Central memory CD8-positive, alpha-beta T cell (primary cell): ENCODE results near the gene PITHD1.
A peak's percentile ranks its signal among the peaks of the same experiment; 100 is the strongest.
"Not testable (repeated sequence)": the region's sequence is repeated elsewhere in the genome, so short reads cannot be mapped to it uniquely, and the experiment has no call there.

Experiments
- ATAC-seq: fragments of 150-1000 bp; cut with Tn5 transposase; replicated peaks from 2 replicates; pipeline ENCODE4 v1.10.0; 2022; ENCODE audit warnings: mild to moderate bottlenecking, moderate FRiP score, moderate number of reproducible peaks; ENCODE audit not compliant: poor library complexity, severe bottlenecking; ENCODE audit errors: extremely low read depth
- DNase-seq, 2 donors: peaks; one replicate each; pipeline ENCODE4 v3.0.0; 2021; ENCODE audit warnings: low spot score in 2 of 2
- H3K27ac Mint-ChIP-seq: one replicate; pipeline ENCODE4 v1.8.0; 2022; ENCODE audit warnings: low read depth, mild to moderate bottlenecking, moderate library complexity, mixed read lengths
- H3K27me3 Mint-ChIP-seq: one replicate; pipeline ENCODE4 v1.8.0; 2022; ENCODE audit warnings: mixed read lengths
- H3K36me3 Mint-ChIP-seq: one replicate; pipeline ENCODE4 v1.8.0; 2022; ENCODE audit warnings: mild to moderate bottlenecking, moderate library complexity, mixed read lengths; ENCODE audit not compliant: insufficient read depth
- H3K4me1 Mint-ChIP-seq: one replicate; pipeline ENCODE4 v1.8.0; 2022; ENCODE audit warnings: mixed read lengths
- H3K4me3 Mint-ChIP-seq: one replicate; pipeline ENCODE4 v1.8.0; 2022; ENCODE audit warnings: mild to moderate bottlenecking, moderate library complexity, mixed read lengths
- H3K9me3 Mint-ChIP-seq: one replicate; pipeline ENCODE4 v1.8.0; 2022; ENCODE audit warnings: mixed read lengths

Gene PITHD1

DNA sequence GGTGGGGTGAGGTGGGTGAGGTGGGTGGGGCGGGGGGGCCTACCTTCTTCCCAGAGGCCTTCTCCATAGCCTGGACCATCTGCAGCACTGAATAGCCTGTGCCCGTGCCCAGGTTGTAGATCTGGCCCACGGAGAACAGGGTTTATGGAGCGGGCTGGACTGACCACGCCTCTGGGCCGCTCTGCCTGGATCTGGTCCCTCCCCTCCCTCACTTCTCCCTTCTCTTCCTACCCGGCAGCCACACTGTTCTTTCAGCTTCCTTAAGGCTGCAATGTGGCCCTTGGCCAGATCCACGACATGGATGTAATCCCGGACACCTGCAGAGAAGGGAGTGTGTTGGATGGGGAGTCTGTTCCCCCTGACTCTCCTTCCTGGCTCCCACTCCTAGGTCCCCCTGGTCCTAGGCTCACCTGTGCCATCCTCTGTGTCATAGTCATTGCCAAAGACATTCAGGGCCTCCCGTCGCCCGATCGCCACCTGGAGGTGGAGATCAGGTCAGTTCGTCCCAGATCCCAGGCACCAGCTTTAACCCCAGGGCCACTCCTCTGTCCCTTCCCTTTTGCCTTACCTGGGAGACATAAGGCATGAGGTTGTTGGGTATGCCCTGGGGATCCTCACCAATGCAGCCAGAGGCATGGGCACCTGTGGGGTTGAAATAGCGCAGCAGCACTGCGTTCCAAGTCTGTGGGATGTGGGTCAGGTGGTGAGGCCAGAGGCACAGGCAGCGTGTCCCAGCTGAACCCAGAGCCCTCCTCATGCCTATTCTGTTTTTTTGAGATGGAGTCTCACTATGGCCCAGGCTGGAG is 18.5 kb downstream of the PITHD1 start:
- Mint-ChIP-seq H3K4me1 (peaks cover 34% of the 10 kb centered on the region), H3K27ac (peak overlapping the region; percentile 46), H3K36me3 (peaks cover 16% of the 10 kb centered on the region), H3K4me3 (no peak overlapping the region), H3K27me3 (no peaks in the 10 kb centered on the region), H3K9me3 (no peaks in the 10 kb centered on the region)
- ATAC-seq (no peak), DNase-seq (no peak)

- peaks cover 13% of the 10 kb centered on the region for H3K36me3 Mint-ChIP-seq
These were observed 19.5 kb downstream of the PITHD1 start for GRCh38 chr1:23797478-23798448.

GRCh38 chr1:23798662-23799142 is 20.5 kb downstream of the PITHD1 start:
- Mint-ChIP-seq H3K4me1 (peaks cover 19% of the 10 kb centered on the region), H3K4me3 (no peak overlapping the region), H3K9me3 (no peaks in the 10 kb centered on the region), H3K36me3 (peaks cover 7% of the 10 kb centered on the region), H3K27ac (peak overlapping the region; percentile 41), H3K27me3 (no peaks in the 10 kb centered on the region)
- DNase-seq (no peak), ATAC-seq (no peak)

More at GRCh38 chr1:23797478-23798448, 19.5 kb downstream of the PITHD1 start:
- no peaks in the 10 kb centered on the region for H3K9me3 Mint-ChIP-seq
- DNase-seq (no peak), ATAC-seq (no peak)
- no peak overlapping the region for H3K27ac Mint-ChIP-seq
- H3K27me3 Mint-ChIP-seq = no peaks in the 10 kb centered on the region
- H3K4me3 Mint-ChIP-seq = no peak overlapping the region
- peaks cover 24% of the 10 kb centered on the region for H3K4me1 Mint-ChIP-seq

DNA sequence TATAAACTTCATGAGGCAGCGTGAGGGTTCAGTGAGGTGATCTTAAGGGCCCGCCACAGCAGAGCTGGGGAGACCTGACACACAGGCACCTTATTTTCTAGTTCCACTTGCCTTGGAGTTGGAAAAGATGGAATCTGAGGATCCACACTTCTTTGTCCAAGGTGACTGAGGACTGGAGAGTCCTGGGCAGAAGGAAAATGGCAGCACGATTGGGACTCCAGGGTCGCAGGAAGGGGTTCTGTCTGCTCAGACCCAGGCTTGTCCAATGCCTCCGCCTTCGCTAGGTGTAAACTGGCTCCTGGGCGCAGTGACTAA is 21.0 kb downstream of the PITHD1 start:
- ATAC-seq = no peak
- no peak for DNase-seq
- Mint-ChIP-seq H3K27ac (peak overlapping the region; percentile 1), H3K27me3 (no peaks in the 10 kb centered on the region), H3K4me1 (peaks cover 19% of the 10 kb centered on the region), H3K36me3 (peaks cover 7% of the 10 kb centered on the region), H3K4me3 (peak overlapping the region; percentile 84), H3K9me3 (no peaks in the 10 kb centered on the region)

DNA sequence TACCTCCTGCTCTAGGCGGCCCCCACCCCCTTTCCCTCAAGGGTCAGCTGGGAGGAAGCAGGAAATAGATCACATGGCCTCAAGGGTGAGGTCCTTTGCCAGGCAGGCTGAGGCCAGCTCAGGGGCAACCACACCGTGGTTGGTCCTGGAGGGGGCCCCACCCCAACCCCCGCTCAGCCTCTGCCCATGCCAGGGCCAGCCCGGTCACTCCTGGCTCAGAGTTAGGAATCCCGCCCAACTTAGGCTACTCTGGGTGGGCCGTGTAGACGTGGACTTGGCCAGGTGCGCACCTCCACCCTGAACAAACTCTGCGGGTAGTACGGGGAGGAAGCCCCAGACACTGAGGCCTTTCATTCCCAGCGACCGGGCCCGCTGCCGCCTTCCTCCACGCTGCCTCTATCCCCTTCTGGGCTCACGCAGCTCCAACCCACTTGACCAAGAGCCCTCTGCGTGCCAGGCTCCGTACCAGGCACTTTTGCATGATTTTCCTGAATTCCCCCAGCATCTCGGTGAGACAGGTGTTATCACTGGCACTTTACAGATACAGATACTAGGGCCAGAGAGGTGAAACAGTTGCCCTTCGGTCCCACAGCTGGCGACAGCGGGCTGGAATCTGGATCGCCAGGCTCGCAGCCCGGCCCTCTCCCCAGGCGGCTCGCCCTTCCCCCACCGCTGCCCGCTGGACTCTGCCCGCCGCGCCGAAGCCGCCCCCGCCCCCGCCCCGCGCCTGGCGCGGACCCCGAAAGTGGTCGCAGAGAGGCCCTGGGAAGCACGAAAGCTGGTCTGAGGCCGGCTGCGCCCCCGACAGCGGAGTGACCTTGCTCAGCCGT is 21.6 kb downstream of the PITHD1 start:
- ATAC-seq (no peak), DNase-seq (no peak)
- H3K4me1 Mint-ChIP-seq = peaks cover 19% of the 10 kb centered on the region
- H3K27ac Mint-ChIP-seq = peak overlapping the region; percentile 67
- peak overlapping the region; percentile 84 for H3K4me3 Mint-ChIP-seq
- no peaks in the 10 kb centered on the region for H3K27me3 Mint-ChIP-seq
- no peaks in the 10 kb centered on the region for H3K9me3 Mint-ChIP-seq
- H3K36me3 Mint-ChIP-seq = peaks cover 8% of the 10 kb centered on the region

DNA sequence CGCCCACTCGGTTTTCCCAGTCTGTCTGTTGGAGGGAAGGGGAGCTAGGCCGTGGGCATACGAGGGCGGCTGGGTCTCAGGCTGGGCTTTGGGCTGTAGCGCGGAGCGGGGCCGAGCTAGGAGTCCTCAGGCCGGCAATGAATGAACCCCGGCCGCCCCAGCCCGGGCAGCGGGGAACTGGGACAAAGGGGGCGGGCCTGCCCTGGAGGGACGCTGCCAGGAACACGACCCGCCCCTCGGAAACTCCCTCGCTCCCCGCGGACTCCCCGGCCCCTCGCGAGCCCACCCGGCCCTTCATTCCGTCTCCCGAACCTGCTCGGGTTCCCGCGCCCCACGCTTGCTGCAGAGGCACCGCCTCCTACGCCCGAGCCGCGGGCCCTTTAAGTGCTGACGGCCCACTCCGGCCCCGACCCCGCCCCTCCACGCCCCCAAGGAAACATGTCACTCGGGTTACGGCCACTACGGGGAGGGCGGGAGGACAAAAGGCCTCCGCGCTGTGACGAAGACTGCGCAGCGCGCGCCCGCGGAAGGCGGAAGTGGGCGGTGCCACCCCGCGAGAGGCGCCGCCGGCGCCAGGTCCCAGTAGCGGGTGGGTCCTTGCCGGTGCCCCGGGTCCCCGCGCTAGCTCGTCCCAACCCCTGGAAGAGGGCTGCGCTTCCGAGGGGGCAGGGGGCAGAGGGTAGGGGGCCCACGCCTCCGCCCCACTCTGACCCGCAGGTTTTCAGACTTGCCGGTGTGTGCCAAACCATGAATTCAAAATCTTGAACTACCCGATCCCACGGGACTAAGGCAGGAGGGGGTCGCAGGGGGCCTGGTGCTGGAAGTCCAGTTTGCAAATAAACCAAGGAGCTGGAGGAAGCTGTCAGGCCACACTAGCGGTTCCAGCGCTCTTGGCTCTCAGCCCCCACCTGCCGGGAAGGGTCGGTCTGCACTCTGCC is 22.5 kb downstream of the PITHD1 start, which contains the start of gene GALE:
TSS of gene GALE (minus strand) at position 355 of the 938 bp plus-strand sequence. CDS start 1,747 bp downstream, outside the sequence.
- peak within 1 kb of the TSS; percentile 67 for H3K27ac Mint-ChIP-seq
- H3K27me3 Mint-ChIP-seq = no peaks in the 10 kb centered on the region
- peak; percentile 85 to 92 for DNase-seq
- peak; percentile 91 for ATAC-seq
- no peaks in the 10 kb centered on the region for H3K9me3 Mint-ChIP-seq
- peaks cover 6% of the 10 kb centered on the region for H3K36me3 Mint-ChIP-seq
- peaks cover 19% of the 10 kb centered on the region for H3K4me1 Mint-ChIP-seq
- H3K4me3 Mint-ChIP-seq = peak within 1 kb of the TSS; percentile 84

- Mint-ChIP-seq H3K9me3 (no peaks in the 10 kb centered on the region), H3K36me3 (peaks cover 6% of the 10 kb centered on the region), H3K4me3 (peak overlapping the region; percentile 84), H3K27ac (peak overlapping the region; percentile 67), H3K27me3 (no peaks in the 10 kb centered on the region), H3K4me1 (peaks cover 19% of the 10 kb centered on the region)
- ATAC-seq (no peak), DNase-seq (no peak)
These were observed 23.1 kb downstream of the PITHD1 start for GRCh38 chr1:23801338-23801748.

DNA sequence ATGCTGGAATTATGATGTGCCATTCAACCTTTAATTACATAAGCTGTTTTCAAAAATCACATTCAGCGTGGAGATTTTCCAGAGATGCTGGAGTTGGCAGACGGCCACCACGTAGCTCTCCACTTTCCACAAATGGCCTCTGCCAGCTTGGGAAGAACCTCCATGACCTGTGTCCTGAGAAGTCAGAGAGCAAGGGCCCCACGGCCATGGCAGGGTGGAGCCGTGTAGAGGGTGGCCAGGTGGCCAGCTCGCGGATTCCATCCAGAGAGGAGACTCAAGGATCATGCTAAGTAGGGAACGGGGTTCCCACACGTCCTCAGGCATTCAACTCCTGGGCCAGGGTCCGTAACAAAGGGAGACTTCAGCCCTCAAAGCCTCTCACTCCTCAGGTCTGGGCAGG is 23.7 kb downstream of the PITHD1 start:
- ATAC-seq (no peak), DNase-seq (no peak)
- no peaks in the 10 kb centered on the region for H3K9me3 Mint-ChIP-seq
- no peak overlapping the region for H3K27ac Mint-ChIP-seq
- H3K36me3 Mint-ChIP-seq = peaks cover 6% of the 10 kb centered on the region
- H3K27me3 Mint-ChIP-seq = no peaks in the 10 kb centered on the region
- H3K4me1 Mint-ChIP-seq = peaks cover 19% of the 10 kb centered on the region
- H3K4me3 Mint-ChIP-seq = peak overlapping the region; percentile 84

DNA sequence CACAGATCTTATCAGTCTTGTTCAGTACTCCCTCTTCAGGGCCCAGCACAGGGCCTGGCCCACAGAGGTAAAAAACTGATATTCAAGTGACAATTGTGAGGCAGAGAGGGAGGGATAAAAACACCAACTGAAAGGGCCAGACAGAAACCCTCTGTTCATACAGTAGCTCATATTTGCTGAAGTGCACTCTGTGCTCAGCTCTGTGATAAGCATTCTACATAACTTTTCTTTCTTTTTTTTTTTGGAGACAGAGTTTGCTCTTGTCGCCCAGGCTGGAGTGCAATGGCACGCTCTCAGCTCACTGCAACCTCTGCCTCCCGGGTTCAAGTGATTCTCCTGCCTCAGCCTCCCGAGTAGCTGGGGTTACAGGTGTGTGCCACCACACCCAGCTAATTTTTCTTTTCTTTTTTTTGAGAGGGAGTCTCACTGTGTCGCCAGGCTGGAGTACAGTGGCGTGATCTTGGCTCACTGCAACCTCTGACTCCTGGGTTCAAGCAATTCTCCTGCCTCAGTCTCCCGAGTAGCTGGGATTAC is 24.7 kb downstream of the PITHD1 start:
- not testable (repeated sequence) for H3K4me3 Mint-ChIP-seq, H3K27me3 Mint-ChIP-seq, H3K27ac Mint-ChIP-seq, H3K36me3 Mint-ChIP-seq, H3K9me3 Mint-ChIP-seq, DNase-seq, ATAC-seq
- peaks cover 19% of the 10 kb centered on the region for H3K4me1 Mint-ChIP-seq

- no peak overlapping the region for H3K4me3 Mint-ChIP-seq
- H3K9me3 Mint-ChIP-seq = no peaks in the 10 kb centered on the region
- no peak overlapping the region for H3K27ac Mint-ChIP-seq
- DNase-seq (no peak), ATAC-seq (no peak)
- H3K4me1 Mint-ChIP-seq = peaks cover 16% of the 10 kb centered on the region
- no peaks in the 10 kb centered on the region for H3K27me3 Mint-ChIP-seq
- peaks cover 3% of the 10 kb centered on the region for H3K36me3 Mint-ChIP-seq
These were observed 25.5 kb downstream of the PITHD1 start for GRCh38 chr1:23803674-23804073.

DNA sequence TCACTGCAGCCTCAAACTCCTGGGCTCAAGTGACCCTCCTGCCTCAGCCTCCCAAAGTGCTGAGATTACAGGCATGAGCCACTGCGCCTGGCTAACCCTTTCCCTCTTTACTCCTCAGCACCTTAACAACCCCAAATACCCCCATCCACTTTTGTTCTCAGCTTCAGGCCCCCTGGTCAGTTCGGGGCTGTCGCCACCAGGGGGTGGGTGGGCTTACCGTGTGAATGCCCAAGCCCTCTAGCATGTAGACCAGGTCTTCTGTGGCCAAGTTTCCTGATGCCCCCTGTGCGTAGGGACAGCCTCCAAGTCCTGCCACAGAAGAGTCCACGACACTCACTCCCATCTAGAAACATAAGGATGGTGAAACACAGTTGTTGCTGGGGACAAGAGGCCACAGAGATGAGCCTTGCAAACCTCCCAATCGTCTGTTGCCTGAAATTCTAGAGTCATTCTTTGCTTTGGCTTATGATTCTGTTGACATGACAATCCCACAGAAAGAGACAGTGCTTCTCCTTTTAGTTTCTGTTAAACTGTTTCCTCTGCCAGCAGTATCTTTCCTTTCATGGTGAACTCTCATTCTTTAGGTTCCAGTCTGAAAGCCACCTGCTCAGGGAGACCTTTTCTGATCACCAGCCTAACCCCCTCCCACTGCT is 26.1 kb downstream of the PITHD1 start:
- Mint-ChIP-seq H3K4me1 (peaks cover 10% of the 10 kb centered on the region), H3K27ac (no peak overlapping the region), H3K9me3 (no peaks in the 10 kb centered on the region), H3K4me3 (no peak overlapping the region), H3K36me3 (peaks cover 3% of the 10 kb centered on the region), H3K27me3 (no peaks in the 10 kb centered on the region)
- DNase-seq = no peak
- ATAC-seq = no peak
